Nephron progenitor cell (in vitro differentiated cells): Measurements from ENCODE around the gene ZNF440.
"Not testable (repeated sequence)": the region's sequence is repeated elsewhere in the genome, so short reads cannot be mapped to it uniquely, and the experiment has no call there.

Experiments used
- DNase-seq: peaks from one replicate; pipeline ENCODE4 v3.0.0; 2021
- H3K27ac Mint-ChIP-seq: 2 replicates; pipeline ENCODE4 v1.8.0; 2021; ENCODE audit warnings: mild to moderate bottlenecking, moderate library complexity, mixed read lengths
- H3K27me3 Mint-ChIP-seq: 2 replicates; pipeline ENCODE4 v1.8.0; 2021; ENCODE audit warnings: mild to moderate bottlenecking, low read depth, mixed read lengths; ENCODE audit not compliant: poor library complexity
- H3K36me3 Mint-ChIP-seq: 2 replicates; pipeline ENCODE4 v1.8.0; 2021; ENCODE audit warnings: low read depth, mixed read lengths
- H3K4me1 Mint-ChIP-seq: 2 replicates; pipeline ENCODE4 v1.8.0; 2021; ENCODE audit warnings: mixed read lengths
- H3K4me3 Mint-ChIP-seq: 2 replicates; pipeline ENCODE4 v1.8.0; 2021; ENCODE audit warnings: mild to moderate bottlenecking, moderate library complexity, mixed read lengths
- H3K9me3 Mint-ChIP-seq: 2 replicates; pipeline ENCODE4 v1.8.0; 2021; ENCODE audit warnings: mild to moderate bottlenecking, moderate library complexity, mixed read lengths
- CTCF ChIP-seq: fragments of 200-600 bp; sonication (generic); IDR thresholded peaks from 2 replicates; pipeline ENCODE4 v1.5.0; 2021; ENCODE audit warnings: antibody characterized with exemption

ZNF440 gene

DNA sequence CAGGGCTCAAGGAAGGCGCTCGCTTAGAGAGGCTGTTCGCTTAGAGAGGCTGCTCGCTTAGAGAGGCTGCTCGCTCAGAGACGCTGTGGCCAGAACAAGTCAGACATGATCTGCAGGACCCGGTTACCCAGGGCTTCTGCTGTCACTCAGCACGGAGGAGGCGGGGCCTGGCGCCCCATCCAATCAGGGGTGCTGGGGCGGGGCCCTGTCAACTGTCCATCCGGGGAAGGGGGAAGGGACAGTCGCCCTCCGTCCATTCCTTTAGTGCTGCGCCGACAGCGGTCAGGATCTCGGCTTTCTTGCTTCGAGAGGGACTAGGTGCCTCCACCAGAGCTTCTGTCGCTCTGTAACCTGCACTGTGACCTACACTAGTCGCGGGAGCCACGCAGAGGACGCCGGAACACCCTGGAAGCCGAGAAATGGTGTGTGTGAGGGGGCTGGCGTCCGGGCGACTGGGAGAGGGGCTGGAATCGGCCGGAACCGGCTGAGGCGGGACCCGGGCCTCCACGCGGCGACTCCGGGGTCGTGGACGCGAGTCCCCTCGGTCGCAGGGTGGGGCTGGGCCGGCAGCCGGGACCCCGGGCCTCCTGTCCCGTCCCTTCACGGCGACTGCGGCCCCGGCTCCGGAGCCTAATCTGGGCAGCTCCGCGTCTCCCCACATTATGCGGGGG, at the start of gene ZNF440:
Gene ZNF440 (plus strand): TSS at position 245 of the 671 bp plus-strand sequence. CDS start 175 bp downstream, at position 420.
- H3K9me3 Mint-ChIP-seq = peaks cover 86% of the 10 kb centered on the region
- peak; percentile 98 for DNase-seq
- peak within 1 kb of the TSS; percentile 96 for H3K27ac Mint-ChIP-seq
- H3K4me3 Mint-ChIP-seq = peak within 1 kb of the TSS; percentile 93
- no peak for TF ChIP-seq CTCF
- peaks cover 5% of the 10 kb centered on the region for H3K27me3 Mint-ChIP-seq
- H3K36me3 Mint-ChIP-seq = peaks cover 73% of the 10 kb centered on the region
- peaks cover 15% of the 10 kb centered on the region for H3K4me1 Mint-ChIP-seq

- DNase-seq = peak; percentile 97
- Mint-ChIP-seq H3K27me3 (peaks cover 14% of the 10 kb centered on the region), H3K9me3 (peaks cover 75% of the 10 kb centered on the region), H3K4me1 (peaks cover 16% of the 10 kb centered on the region), H3K4me3 (peak within 1 kb of the TSS; percentile 96), H3K36me3 (peaks cover 20% of the 10 kb centered on the region), H3K27ac (peak within 1 kb of the TSS; percentile 97)
- no peak for TF ChIP-seq CTCF
Observed at GRCh38 chr19:11766597-11767591, 47.2 kb upstream of the ZNF440 start, which contains the start of gene ZNF441. Gene ZNF441, plus strand, starts transcription at chr19:11767000. Its CDS starts 194 bp downstream, at chr19:11767194.

GRCh38 chr19:11767633-11768133, 46.4 kb upstream of the ZNF440 start:
- H3K27ac Mint-ChIP-seq = no peak overlapping the region

DNA sequence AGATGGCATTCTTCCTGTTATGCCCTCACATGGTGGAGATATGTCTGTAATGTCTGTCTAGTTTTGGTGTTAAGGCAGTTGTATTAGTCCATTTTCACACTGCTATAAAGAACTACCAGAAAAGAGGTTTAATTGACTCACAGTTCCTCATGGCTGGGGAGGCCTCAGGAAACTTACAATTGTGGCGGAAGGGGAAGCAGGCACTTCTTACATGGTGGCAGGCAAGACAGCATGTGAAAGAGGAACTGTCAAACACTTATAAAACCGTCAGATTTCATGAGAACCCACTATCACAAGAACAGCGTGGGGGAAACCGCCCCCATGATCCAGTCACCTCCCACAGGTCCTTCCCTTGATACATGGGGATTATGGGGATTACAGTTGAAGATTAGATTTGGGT, 44.1 kb upstream of the ZNF440 start:
- no peak for DNase-seq
- TF ChIP-seq CTCF = no peak
- Mint-ChIP-seq H3K27me3 (peaks cover 7% of the 10 kb centered on the region), H3K4me1 (peaks cover 16% of the 10 kb centered on the region), H3K4me3 (no peak overlapping the region), H3K27ac (no peak overlapping the region), H3K36me3 (peaks cover 38% of the 10 kb centered on the region), H3K9me3 (peaks cover 82% of the 10 kb centered on the region)

More at GRCh38 chr19:11767633-11768133, 46.4 kb upstream of the ZNF440 start:
- Mint-ChIP-seq H3K9me3 (peaks cover 74% of the 10 kb centered on the region), H3K4me1 (peaks cover 16% of the 10 kb centered on the region), H3K4me3 (peak overlapping the region; percentile 96), H3K36me3 (peaks cover 25% of the 10 kb centered on the region), H3K27me3 (peaks cover 10% of the 10 kb centered on the region)
- DNase-seq = peak; percentile 21
- no peak for TF ChIP-seq CTCF

DNA sequence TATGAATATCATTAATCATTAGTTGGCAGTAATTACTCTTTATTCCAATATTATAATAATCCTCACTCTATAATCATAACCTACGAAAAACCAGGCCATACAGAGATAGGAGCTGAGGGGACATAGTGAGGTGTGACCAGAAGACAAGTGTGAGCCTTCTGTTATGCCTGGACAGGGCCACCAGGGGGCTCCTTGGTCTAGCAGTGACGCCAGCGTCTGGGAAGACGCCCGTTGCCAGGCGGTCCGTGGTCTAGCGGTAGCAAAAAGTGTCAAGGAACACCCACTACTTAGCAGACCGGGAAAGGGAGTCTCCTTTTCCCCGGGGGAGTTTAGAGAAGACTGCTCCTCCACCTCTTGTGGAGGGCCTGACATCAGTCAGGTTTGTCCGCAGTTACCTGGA, 42.6 kb upstream of the ZNF440 start:
- H3K27ac Mint-ChIP-seq, H3K27me3 Mint-ChIP-seq, DNase-seq, H3K4me3 Mint-ChIP-seq: not testable (repeated sequence)
- Mint-ChIP-seq H3K9me3 (peaks cover 89% of the 10 kb centered on the region), H3K36me3 (peaks cover 38% of the 10 kb centered on the region), H3K4me1 (peaks cover 13% of the 10 kb centered on the region)

DNA sequence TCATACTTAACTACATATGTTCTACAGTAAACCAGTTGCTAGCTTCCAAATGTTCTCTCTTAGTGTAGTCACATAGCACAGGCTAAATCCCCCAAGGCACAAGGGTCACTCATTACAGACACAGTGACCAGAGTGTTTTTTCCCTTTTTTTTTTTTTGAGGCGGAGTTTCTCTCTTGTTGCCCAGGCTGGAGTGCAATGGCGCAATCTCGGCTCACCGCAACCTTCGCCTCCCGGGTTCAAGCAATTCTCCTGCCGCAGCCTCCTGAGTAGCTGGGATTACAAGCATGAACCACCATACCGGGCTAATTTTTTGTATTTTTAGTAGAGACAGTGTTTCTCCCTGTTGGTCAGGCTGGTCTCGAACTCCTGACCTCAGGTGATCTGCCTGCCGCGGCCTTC, 37.4 kb upstream of the ZNF440 start:
- peaks cover 97% of the 10 kb centered on the region for H3K9me3 Mint-ChIP-seq
- H3K36me3 Mint-ChIP-seq = peaks cover 68% of the 10 kb centered on the region

More for the DNA sequence above, 37.4 kb upstream of the ZNF440 start:
- not testable (repeated sequence) for DNase-seq, H3K4me3 Mint-ChIP-seq, H3K27ac Mint-ChIP-seq, H3K4me1 Mint-ChIP-seq, H3K27me3 Mint-ChIP-seq
